Measurements from ENCODE around the gene UTS2.

UTS2 gene

DNA sequence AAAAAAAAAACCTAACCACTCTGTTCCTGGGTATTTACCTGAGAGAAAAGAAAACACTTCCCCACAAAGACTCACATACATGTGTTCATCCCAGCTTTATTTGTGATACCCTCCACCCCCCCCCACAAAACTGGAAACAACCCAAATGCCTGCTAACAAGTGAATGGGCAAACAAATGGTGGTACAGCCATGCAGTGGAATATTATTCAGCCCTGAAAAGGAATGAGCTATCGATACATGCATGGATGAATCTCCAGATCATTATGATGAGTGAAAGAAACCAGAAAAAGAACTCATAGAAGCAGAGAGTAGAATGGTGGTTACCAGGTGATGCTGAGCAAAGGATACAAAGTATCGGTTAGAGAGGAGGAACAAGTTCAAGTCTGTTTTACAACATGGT lies 38.0 kb upstream of the UTS2 start:
- TF ChIP-seq, protein P1, sequence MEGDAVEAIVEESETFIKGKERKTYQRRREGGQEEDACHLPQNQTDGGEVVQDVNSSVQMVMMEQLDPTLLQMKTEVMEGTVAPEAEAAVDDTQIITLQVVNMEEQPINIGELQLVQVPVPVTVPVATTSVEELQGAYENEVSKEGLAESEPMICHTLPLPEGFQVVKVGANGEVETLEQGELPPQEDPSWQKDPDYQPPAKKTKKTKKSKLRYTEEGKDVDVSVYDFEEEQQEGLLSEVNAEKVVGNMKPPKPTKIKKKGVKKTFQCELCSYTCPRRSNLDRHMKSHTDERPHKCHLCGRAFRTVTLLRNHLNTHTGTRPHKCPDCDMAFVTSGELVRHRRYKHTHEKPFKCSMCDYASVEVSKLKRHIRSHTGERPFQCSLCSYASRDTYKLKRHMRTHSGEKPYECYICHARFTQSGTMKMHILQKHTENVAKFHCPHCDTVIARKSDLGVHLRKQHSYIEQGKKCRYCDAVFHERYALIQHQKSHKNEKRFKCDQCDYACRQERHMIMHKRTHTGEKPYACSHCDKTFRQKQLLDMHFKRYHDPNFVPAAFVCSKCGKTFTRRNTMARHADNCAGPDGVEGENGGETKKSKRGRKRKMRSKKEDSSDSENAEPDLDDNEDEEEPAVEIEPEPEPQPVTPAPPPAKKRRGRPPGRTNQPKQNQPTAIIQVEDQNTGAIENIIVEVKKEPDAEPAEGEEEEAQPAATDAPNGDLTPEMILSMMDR (IDR thresholded peaks at IDR 0.05; ENCODE audit: borderline replicate concordance, insufficient read depth, low read depth, low read length), result no peak
- no peak overlapping the region for H3K4me3 ChIP-seq (ENCODE audit: low read depth, low read length)

DNA sequence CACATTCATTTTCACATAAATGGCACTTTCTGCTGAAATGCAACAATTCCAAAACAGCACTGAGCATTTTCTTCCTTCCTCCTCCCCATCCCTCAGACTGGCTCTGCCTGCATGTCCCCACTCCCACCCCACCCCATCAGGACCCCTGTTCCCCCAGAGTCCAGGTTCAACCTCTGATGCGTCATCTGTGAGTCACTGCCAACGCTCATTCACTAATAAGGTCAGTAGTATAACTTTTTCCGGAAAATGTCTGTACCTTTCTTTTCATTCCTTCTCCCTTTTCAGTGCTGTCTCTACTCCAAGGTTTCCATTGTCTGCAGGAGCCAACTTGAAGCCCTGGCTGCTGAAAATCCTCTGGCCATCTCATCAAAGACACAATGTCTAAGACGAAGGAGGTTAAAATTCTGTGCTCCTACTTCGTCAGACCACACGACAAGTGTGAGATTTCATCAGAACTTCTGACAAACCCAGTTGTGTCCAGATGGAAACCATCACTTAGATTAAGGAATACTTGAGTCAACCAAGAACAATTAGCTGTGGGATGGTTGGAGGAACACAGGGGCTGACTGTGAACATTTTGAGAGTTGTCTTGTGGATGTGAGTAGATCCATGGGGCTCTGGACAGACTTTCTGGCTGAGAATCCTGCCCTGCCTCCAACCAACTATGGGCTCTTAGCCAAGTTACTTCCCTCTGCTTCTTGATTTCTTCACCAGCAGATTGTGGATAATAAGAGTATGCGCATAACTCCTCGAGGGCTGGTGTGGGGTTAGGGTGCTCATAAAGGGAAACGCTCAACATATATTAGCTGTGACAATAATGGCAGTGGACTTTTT lies 35.6 kb upstream of the UTS2 start:
- H3K4me3 ChIP-seq (ENCODE audit: low read depth, low read length), result no peak overlapping the region
- TF ChIP-seq, protein P1 (IDR thresholded peaks at IDR 0.05; ENCODE audit: borderline replicate concordance, insufficient read depth, low read depth, low read length), result no peak

DNA sequence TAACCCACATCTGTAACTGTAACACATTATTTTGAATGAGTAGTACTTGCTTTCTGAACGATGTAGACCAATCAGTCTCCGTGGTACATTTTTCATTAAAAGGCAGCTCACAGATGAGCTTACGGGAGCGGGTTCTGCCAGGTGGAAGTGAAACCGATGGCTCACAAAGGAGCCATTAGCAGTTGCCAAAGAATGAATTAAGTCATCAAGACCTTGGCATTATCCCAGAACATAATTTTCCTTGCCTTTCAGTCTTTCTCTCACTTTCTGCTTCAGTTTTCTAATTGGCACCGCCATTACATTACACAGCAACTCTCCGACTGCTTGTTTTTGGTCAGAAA lies 33.5 kb upstream of the UTS2 start:
- H3K4me3 ChIP-seq (ENCODE audit: low read depth, low read length), result no peak overlapping the region
- TF ChIP-seq, protein P1 (IDR thresholded peaks at IDR 0.05; ENCODE audit: borderline replicate concordance, insufficient read depth, low read depth, low read length), result no peak

DNA sequence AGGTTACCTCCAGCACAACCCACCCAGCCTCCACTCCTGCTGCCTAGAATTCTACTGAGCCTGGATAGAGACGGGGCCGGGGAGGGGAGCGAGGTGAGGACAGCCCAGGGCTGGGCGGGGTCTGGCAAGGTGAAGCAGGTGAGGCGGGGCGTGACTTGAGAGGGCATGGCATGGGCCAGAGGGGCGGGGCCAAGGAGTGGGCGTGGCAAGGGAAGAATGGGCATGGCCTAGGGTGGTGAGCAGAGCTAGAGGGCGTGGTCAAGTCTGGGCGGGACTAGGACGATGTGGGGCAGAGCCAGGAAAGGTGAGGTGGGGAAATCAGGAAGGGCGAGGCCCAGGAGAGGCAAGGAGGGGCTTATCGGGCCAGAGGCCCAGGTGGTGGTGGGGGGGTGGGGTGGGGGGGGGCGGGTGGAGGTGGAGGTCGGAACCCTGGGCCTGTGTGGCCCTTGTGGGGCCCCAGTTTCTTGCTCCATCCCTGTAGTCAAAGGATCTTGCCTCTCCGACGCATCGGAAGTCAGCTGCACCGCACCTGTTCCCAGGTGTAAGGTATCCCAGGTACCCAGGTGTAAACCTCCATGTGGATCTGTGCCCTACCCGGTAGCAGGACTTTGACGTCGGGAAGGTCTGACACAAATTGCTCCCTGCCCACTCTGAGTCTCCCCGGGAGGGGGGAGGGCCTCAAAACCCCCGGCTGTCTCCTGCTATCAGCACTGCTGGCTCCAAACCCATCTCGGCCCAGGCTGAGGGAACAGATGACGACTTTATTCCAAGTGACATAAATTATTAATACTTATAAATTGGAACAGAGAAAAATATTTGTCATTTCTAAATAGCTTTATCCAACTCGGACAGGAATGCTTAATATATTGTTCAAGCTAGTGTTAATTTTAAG lies 32.9 kb upstream of the UTS2 start:
- TF ChIP-seq, protein P1 (IDR thresholded peaks at IDR 0.05; ENCODE audit: borderline replicate concordance, insufficient read depth, low read depth, low read length), result no peak
- no peak overlapping the region for H3K4me3 ChIP-seq (ENCODE audit: low read depth, low read length)

- H3K4me3 ChIP-seq (ENCODE audit: low read depth, low read length), result no peak overlapping the region
- TF ChIP-seq, protein P1 (IDR thresholded peaks at IDR 0.05; ENCODE audit: borderline replicate concordance, insufficient read depth, low read depth, low read length), result no peak
Measured at GRCh38 chr1:7884757-7885156, 31.9 kb upstream of the UTS2 start.

DNA sequence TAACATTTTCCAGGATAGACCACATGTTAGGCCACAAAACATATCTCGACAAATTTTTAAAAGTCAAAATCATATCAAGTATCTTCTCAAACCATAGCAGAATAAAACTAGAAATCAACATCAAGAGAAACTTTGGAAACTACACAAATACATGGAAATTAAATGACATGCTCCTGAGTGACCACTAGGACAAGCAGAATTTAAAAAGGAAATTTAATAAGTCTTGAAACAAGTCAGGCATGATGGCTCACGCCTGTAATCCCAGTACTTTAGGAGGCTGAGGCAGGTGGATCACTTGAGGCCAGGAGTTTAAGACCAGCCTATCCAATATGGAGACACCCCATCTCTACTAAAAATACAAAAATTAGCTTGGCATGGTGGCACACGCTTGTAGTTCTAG lies 26.4 kb upstream of the UTS2 start:
- TF ChIP-seq, protein P1 (IDR thresholded peaks at IDR 0.05; ENCODE audit: borderline replicate concordance, insufficient read depth, low read depth, low read length), result no peak
- H3K4me3 ChIP-seq (ENCODE audit: low read depth, low read length), result no peak overlapping the region

Data from GM12875 (cell line).